HepG2 (cell line): ENCODE measurements around the gene MUL1. TPM values are rescaled to one million over a fixed set of nuclear protein-coding genes. Genes with fewer than 3 reads are reported as not detected.

ENCODE experiments used
- EP300 ChIP-seq, 3 experiments: sonication (generic) in 1 of 3; formaldehyde crosslinking in 1 of 3; IDR thresholded peaks; 2 replicates each; pipeline versions ENCODE4 v1.5.1 to v1.6.1; 2011 to 2020; ENCODE audit warnings: low read depth in 2 of 3, low read length in 2 of 3, borderline replicate concordance in 1 of 3, improper control_type of control experiment in 1 of 3, mild to moderate bottlenecking in 1 of 3, missing genetic modification reagents in 1 of 3, moderate library complexity in 1 of 3
- ESRRA ChIP-seq: sonication (generic); formaldehyde crosslinking; IDR thresholded peaks from 2 replicates; pipeline ENCODE4 v1.5.1; 2020; ENCODE audit warnings: mild to moderate bottlenecking, low read depth, missing genetic modification reagents
- GABPA ChIP-seq, 2 experiments: IDR thresholded peaks; 2 replicates each; pipeline ENCODE4 v1.6.1; 2011 to 2016; ENCODE audit warnings: low read depth in 2 of 2, low read length in 1 of 2, missing biosample characterization in 1 of 2, missing genetic modification characterization in 1 of 2
- HHEX ChIP-seq: IDR thresholded peaks from 2 replicates; pipeline ENCODE4 v1.6.1; 2016; ENCODE audit warnings: control low read depth
- KDM6A ChIP-seq: IDR thresholded peaks from 2 replicates; pipeline ENCODE4 v1.6.1; 2016; ENCODE audit warnings: low read depth
- KLF6 ChIP-seq: IDR thresholded peaks from 2 replicates; pipeline ENCODE4 v1.8.0; 2016; ENCODE audit warnings: missing biosample characterization, missing genetic modification reagents
- MYNN ChIP-seq: sonication (generic); formaldehyde crosslinking; IDR thresholded peaks from 2 replicates; pipeline ENCODE4 v1.4.0; 2020; ENCODE audit warnings: mild to moderate bottlenecking, low read depth, missing genetic modification reagents
- MYPOP ChIP-seq: sonication (generic); formaldehyde crosslinking; IDR thresholded peaks from 2 replicates; pipeline ENCODE4 v1.8.1; 2023; ENCODE audit warnings: mild to moderate bottlenecking, moderate library complexity, missing genetic modification reagents
- NBN ChIP-seq: fragments of 450-650 bp; conservative IDR thresholded peaks from 2 replicates; pipeline ENCODE4 v1.6.1; 2017
- NCOR1 ChIP-seq: fragments of 200-600 bp; sonication (generic); IDR thresholded peaks from 2 replicates; pipeline ENCODE4 v1.7.0; 2017; ENCODE audit warnings: antibody characterized with exemption, low read length, borderline replicate concordance
- NR2F6 ChIP-seq, 2 experiments: IDR thresholded peaks; 2 replicates each; pipeline ENCODE4 v1.6.1; 2016; ENCODE audit warnings: antibody characterized with exemption in 1 of 2, mild to moderate bottlenecking in 1 of 2
- PATZ1 ChIP-seq: sonication (generic); formaldehyde crosslinking; IDR thresholded peaks from 2 replicates; pipeline ENCODE4 v1.4.0; 2020; ENCODE audit warnings: missing genetic modification reagents
- RARA ChIP-seq: IDR thresholded peaks from 2 replicates; pipeline ENCODE4 v1.6.1; 2016; ENCODE audit warnings: missing genetic modification reagents, missing compliant biosample characterization
- SRSF1 ChIP-seq: fragments of 200-400 bp; formaldehyde crosslinking; optimal IDR thresholded peaks from 2 replicates; pipeline ENCODE3; 2017; ENCODE audit warnings: mild to moderate bottlenecking, low read depth, low read length, moderate library complexity
- TARDBP ChIP-seq: sonication (generic); formaldehyde crosslinking; IDR thresholded peaks from 2 replicates; pipeline ENCODE4 v1.8.0; 2022; ENCODE audit warnings: mild to moderate bottlenecking, missing genetic modification reagents
- ZFP82 ChIP-seq: sonication (generic); formaldehyde crosslinking; IDR thresholded peaks from 2 replicates; pipeline ENCODE4 v1.5.1; 2020; ENCODE audit warnings: mild to moderate bottlenecking, missing genetic modification reagents, borderline replicate concordance
- ZNF101 ChIP-seq: sonication (generic); formaldehyde crosslinking; IDR thresholded peaks from 2 replicates; pipeline ENCODE4 v1.4.0; 2020; ENCODE audit warnings: mild to moderate bottlenecking, low read depth, missing genetic modification reagents, borderline replicate concordance
- ZNF468 ChIP-seq: sonication (generic); formaldehyde crosslinking; IDR thresholded peaks from 2 replicates; pipeline ENCODE4 v1.8.0; 2022; ENCODE audit warnings: mild to moderate bottlenecking, moderate library complexity, missing genetic modification reagents
- ZNF569 ChIP-seq: sonication (generic); formaldehyde crosslinking; IDR thresholded peaks from 2 replicates; pipeline ENCODE4 v1.5.0; 2020; ENCODE audit warnings: mild to moderate bottlenecking, missing genetic modification reagents, moderate library complexity, borderline replicate concordance
- polyA plus RNA-seq, 8 experiments: library from polyadenylated mRNA; depleted of rRNA in 3 of 8; stranded (reverse) in 7 of 8; unstranded in 1 of 8; fragments of >200 nt; fragmentation: Illumina TruSeq in 4 of 8; extraction: Trizol in 4 of 8; gene quantifications; 2 replicates each; pipeline versions ENCODE4 v1.2.1 to v1.2.3, GENCODE V29; 2011 to 2016; ENCODE audit warnings: low read depth in 4 of 8, missing spikeins in 1 of 8, mixed read lengths in 1 of 8; ENCODE audit not compliant: insufficient read depth in 1 of 8
- total RNA-seq, 5 experiments: library from RNA; depleted of rRNA; stranded (reverse); fragments of >200 nt; fragmentation: Illumina TruSeq; extraction: Trizol; gene quantifications; 2 replicates each; pipeline ENCODE4 v1.2.3, GENCODE V29; 2016; ENCODE audit warnings: low read depth in 1 of 5
- TF ChIP-seq, protein P1 (sequence below): sonication (generic); formaldehyde crosslinking; IDR thresholded peaks from 2 replicates; pipeline ENCODE4 v1.8.0; 2022; ENCODE audit warnings: missing genetic modification reagents, mild to moderate bottlenecking, moderate library complexity, borderline replicate concordance
- TF ChIP-seq, protein P2 (sequence below): sonication (generic); formaldehyde crosslinking; IDR thresholded peaks from 2 replicates; pipeline ENCODE4 v1.5.0; 2020; ENCODE audit warnings: mild to moderate bottlenecking, missing genetic modification reagents

The MUL1 gene
- total and polyA plus RNA-seq, 2 of the 13 experiments (the other 11 are each of a cell fraction or from before 2014, with no cell fraction given) = 21.5 to 26.5 TPM

DNA sequence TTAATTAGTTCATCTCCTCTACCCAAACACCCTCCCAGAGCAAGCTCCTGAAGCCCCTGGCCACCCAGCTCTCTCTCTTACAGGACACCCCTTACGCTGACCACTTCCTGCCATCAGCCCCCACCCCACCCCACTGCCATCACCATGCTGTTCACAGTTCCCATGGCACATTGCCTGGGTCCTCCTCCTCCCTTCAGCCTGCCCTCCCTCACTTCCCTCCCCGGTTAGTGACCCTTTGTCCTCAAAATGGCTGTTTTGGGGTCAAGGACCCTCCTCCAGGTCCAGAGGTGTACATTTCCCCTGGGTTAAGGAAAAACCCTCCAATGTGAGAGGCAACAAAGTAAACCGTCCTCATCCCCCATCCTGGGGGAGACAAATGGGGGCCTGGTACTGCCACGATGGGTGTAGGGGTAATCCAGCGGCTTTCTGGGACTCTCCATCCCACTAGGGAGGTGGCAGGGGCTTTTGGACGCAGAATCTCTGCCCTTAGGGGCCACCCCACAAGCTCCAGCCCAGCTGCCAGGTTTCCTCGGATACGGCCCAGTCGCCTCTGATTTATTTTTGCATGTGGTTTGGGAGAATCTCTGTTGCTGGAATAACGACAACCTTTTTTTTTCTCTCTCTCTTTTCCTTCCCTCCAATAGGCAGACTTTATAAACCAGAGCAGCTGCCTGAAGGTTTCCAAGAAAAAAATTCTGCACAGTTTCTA lies 30.4 kb downstream of the MUL1 start (continued):
- TF ChIP-seq, protein P1, sequence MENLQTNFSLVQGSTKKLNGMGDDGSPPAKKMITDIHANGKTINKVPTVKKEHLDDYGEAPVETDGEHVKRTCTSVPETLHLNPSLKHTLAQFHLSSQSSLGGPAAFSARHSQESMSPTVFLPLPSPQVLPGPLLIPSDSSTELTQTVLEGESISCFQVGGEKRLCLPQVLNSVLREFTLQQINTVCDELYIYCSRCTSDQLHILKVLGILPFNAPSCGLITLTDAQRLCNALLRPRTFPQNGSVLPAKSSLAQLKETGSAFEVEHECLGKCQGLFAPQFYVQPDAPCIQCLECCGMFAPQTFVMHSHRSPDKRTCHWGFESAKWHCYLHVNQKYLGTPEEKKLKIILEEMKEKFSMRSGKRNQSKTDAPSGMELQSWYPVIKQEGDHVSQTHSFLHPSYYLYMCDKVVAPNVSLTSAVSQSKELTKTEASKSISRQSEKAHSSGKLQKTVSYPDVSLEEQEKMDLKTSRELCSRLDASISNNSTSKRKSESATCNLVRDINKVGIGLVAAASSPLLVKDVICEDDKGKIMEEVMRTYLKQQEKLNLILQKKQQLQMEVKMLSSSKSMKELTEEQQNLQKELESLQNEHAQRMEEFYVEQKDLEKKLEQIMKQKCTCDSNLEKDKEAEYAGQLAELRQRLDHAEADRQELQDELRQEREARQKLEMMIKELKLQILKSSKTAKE (CRISPR knock-in tag) = peak; percentile 45; the same call in 1 of the 2 replicates
- TF ChIP-seq ZNF569 (CRISPR knock-in tag) (no peak), ESRRA (CRISPR knock-in tag) (peak; percentile 80; the same call in 1 of the 2 replicates), MYPOP (CRISPR knock-in tag) (no peak), KDM6A (CRISPR knock-in tag) (no peak; the same call in 1 of the 2 replicates), NCOR1 (0 out of 2 replicates have a peak, but pooled peaks have one; percentile 18), HHEX (CRISPR knock-in tag) (no peak), SRSF1 (peak; percentile 29), ZNF101 (CRISPR knock-in tag) (no peak), PATZ1 (CRISPR knock-in tag) (peak; percentile 47), ZFP82 (CRISPR knock-in tag) (no peak), MYNN (CRISPR knock-in tag) (no peak), RARA (CRISPR knock-in tag) (peak; percentile 84), NBN (no peak), EP300 (IDR thresholded peaks at IDR 0.05; ENCODE audit: low read depth in 2 of 2, low read length in 2 of 2) (peak in 1 of 2 experiments; percentile 28; a peak in 1 of 4 replicates), EP300 (CRISPR knock-in tag; IDR thresholded peaks at IDR 0.05; ENCODE audit: borderline replicate concordance) (no peak), ZNF468 (CRISPR knock-in tag) (no peak), NR2F6 (IDR thresholded peaks at IDR 0.05) (peak; percentile 35; the same call in 1 of the 2 replicates), NR2F6 (CRISPR knock-in tag; IDR thresholded peaks at IDR 0.05) (peak; percentile 77), TARDBP (CRISPR knock-in tag) (no peak), GABPA (IDR thresholded peaks at IDR 0.05; ENCODE audit: low read depth, low read length) (no peak), GABPA (CRISPR knock-in tag; IDR thresholded peaks at IDR 0.05; ENCODE audit: low read depth) (0 out of 2 replicates have a peak, but pooled peaks have one; percentile 27), KLF6 (CRISPR knock-in tag) (no peak)
- TF ChIP-seq, protein P2, sequence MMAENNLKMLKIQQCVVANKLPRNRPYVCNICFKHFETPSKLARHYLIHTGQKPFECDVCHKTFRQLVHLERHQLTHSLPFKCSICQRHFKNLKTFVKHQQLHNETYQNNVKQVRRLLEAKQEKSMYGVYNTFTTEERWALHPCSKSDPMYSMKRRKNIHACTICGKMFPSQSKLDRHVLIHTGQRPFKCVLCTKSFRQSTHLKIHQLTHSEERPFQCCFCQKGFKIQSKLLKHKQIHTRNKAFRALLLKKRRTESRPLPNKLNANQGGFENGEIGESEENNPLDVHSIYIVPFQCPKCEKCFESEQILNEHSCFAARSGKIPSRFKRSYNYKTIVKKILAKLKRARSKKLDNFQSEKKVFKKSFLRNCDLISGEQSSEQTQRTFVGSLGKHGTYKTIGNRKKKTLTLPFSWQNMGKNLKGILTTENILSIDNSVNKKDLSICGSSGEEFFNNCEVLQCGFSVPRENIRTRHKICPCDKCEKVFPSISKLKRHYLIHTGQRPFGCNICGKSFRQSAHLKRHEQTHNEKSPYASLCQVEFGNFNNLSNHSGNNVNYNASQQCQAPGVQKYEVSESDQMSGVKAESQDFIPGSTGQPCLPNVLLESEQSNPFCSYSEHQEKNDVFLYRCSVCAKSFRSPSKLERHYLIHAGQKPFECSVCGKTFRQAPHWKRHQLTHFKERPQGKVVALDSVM (CRISPR knock-in tag) = no peak
